Keratinocyte (primary cell): ENCODE data around the gene SF3A2. TPM values are rescaled to one million over a fixed set of nuclear protein-coding genes. Genes with fewer than 3 reads are reported as not detected.

ENCODE experiments used
- DNase-seq: peaks from one replicate; pipeline ENCODE4 v3.0.0-alpha.2; 2011; ENCODE audit warnings: low read depth, missing footprints, low spot score
- FAIRE-seq: peaks from 2 replicates; lab custom pipeline; 2011; peaks lifted over from hg19 to GRCh38; lab: Jason Lieb, UNC
- H2AFZ ChIP-seq: 2 replicates; pipeline ENCODE4 v1.6.0; 2012; ENCODE audit warnings: low read length, control low read depth, inconsistent platforms; ENCODE audit not compliant: control insufficient read depth
- H3K27ac ChIP-seq: 2 replicates; pipeline ENCODE4 v1.5.1; 2011; ENCODE audit warnings: low read length; ENCODE audit not compliant: control insufficient read depth, insufficient read depth
- H3K27me3 ChIP-seq: 3 replicates; pipeline ENCODE4 v1.6.0; 2011; ENCODE audit warnings: low read length; ENCODE audit not compliant: control insufficient read depth, insufficient read depth; ENCODE audit errors: extremely low read depth
- H3K36me3 ChIP-seq, 2 experiments: 2 replicates in 1 of 2; 3 replicates in 1 of 2; pipeline ENCODE4 v1.5.1; 2011; ENCODE audit warnings: low read length in 2 of 2, mild to moderate bottlenecking in 1 of 2; ENCODE audit not compliant: control insufficient read depth in 2 of 2, insufficient read depth in 2 of 2; ENCODE audit errors: extremely low read depth in 1 of 2
- H3K4me1 ChIP-seq: 3 replicates; pipeline ENCODE4 v1.5.1; 2011; ENCODE audit warnings: low read length; ENCODE audit not compliant: control insufficient read depth, insufficient read depth; ENCODE audit errors: extremely low read depth
- H3K4me2 ChIP-seq: 3 replicates; pipeline ENCODE4 v1.6.0; 2011; ENCODE audit warnings: low read depth, low read length; ENCODE audit not compliant: control insufficient read depth, insufficient read depth; ENCODE audit errors: extremely low read depth
- H3K4me3 ChIP-seq, 3 experiments: fragments of 200-600 bp in 1 of 3; sonication (generic) in 1 of 3; 2 replicates in 2 of 3; 3 replicates in 1 of 3; pipeline ENCODE4 v1.5.1; 2011 to 2016; ENCODE audit warnings: low read length in 3 of 3, mild to moderate bottlenecking in 3 of 3, control low read depth in 2 of 3, inconsistent platforms in 1 of 3, low read depth in 1 of 3, mixed read lengths in 1 of 3, mixed run types in 1 of 3, moderate library complexity in 1 of 3; ENCODE audit not compliant: control insufficient read depth in 2 of 3, insufficient read depth in 2 of 3; ENCODE audit errors: extremely low read depth in 1 of 3
- H3K79me2 ChIP-seq: 2 replicates; pipeline ENCODE4 v1.6.0; 2012; ENCODE audit warnings: low read length; ENCODE audit not compliant: control insufficient read depth, insufficient read depth
- H3K9ac ChIP-seq: 3 replicates; pipeline ENCODE4 v1.6.0; 2011; ENCODE audit warnings: low read length; ENCODE audit not compliant: control insufficient read depth, insufficient read depth; ENCODE audit errors: extremely low read depth
- H3K9me1 ChIP-seq: 3 replicates; pipeline ENCODE4 v1.6.0; 2011; ENCODE audit warnings: low read length; ENCODE audit not compliant: control insufficient read depth, insufficient read depth; ENCODE audit errors: extremely low read depth
- H3K9me3 ChIP-seq: 2 replicates; pipeline ENCODE4 v1.5.1; 2012; ENCODE audit warnings: low read depth, low read length; ENCODE audit not compliant: control insufficient read depth
- H4K20me1 ChIP-seq: 3 replicates; pipeline ENCODE4 v1.6.0; 2011; ENCODE audit warnings: low read length; ENCODE audit not compliant: control insufficient read depth, insufficient read depth; ENCODE audit errors: extremely low read depth
- CTCF ChIP-seq, 3 experiments: IDR thresholded peaks in 1 of 3; conservative IDR thresholded peaks in 1 of 3; optimal IDR thresholded peaks in 1 of 3; 2 replicates in 2 of 3; 3 replicates in 1 of 3; pipeline versions ENCODE3 to v1.5.1; 2011; ENCODE audit warnings: low read length in 3 of 3, mild to moderate bottlenecking in 3 of 3, moderate library complexity in 2 of 3, control low read depth in 1 of 3, inconsistent platforms in 1 of 3; ENCODE audit not compliant: insufficient read depth in 2 of 3; ENCODE audit errors: extremely low read depth in 1 of 3
- EZH2 ChIP-seq: IDR thresholded peaks from one replicate; pipeline ENCODE4 v1.6.1; 2012; ENCODE audit warnings: inconsistent platforms, mild to moderate bottlenecking, low read length, moderate library complexity
- dilution Hi-C: fragments of 300-500 bp; cut with MboI; formaldehyde crosslinking; loops from one replicate; pipeline ENCODE4 v1.7.0; 2020; ENCODE audit warnings: low sequenced_read_pairs; ENCODE audit not compliant: extremely low pct_ligation_motif_present
- polyA plus RNA-seq, 5 experiments: library from polyadenylated mRNA; depleted of rRNA in 3 of 5; stranded (reverse) in 3 of 5; stranded (forward) in 1 of 5; unstranded in 1 of 5; fragments of >200 nt; gene quantifications; 1 replicate in 1 of 5; 2 replicates in 3 of 5; 3 replicates in 1 of 5; pipeline versions ENCODE4 v1.2.1 to v1.2.3, GENCODE V29; 2011 to 2012; ENCODE audit warnings: missing spikeins in 2 of 5, low read depth in 1 of 5, low replicate concordance in 1 of 5

Gene SF3A2
- polyA plus RNA-seq, 1 donor (not counting 4 experiments of a cell fraction or from before 2014, with no cell fraction given): 4.7 TPM

DNA sequence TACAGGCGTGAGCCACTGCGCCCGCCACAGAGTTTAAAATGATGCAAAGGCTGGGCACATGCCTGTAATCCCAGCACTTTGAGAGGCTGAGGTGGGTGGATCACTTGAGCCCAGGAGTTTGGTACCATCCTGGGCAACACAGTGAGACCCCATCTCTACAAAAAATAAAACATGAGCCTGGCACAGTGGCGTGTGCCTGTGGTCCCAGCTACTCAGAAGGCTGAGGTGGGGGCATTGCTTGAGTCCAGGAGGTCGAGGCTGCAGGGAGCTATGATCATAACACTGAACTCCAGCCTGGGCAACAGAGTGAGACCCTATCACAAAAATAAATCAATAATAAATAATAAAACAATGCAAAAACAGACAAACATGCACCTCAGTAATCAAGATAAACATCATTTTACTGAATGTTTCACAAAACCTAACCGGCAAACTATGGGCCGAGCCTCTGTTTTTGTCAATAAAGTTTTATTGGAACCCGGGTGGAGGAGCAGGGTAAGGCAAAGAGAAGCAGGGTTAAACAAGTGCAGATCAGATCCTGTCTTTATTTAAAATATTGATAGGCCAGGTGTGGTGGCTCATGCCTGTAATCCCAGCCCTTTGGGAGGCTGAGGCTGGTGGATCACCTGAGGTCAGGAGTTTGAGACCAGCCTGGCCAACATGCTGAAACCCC is 47.3 kb downstream of the SF3A2 start:
- H4K20me1 ChIP-seq: no peaks in the 10 kb centered on the region
- H3K9me1 ChIP-seq: no peaks in the 10 kb centered on the region
- H3K9ac ChIP-seq: no peak overlapping the region
- H3K27ac ChIP-seq: no peak overlapping the region
- H2AFZ ChIP-seq: no peak overlapping the region
- dilution Hi-C loops: no loop called here
- H3K4me1 ChIP-seq: no peaks in the 10 kb centered on the region
- no peak overlapping the region for H3K4me2 ChIP-seq
- TF ChIP-seq CTCF (optimal IDR thresholded peaks at IDR 0.05 in 1 of 3, IDR thresholded peaks at IDR 0.05 in 1 of 3, conservative IDR thresholded peaks at IDR 0.05 in 1 of 3; ENCODE audit: extremely low read depth in 1 of 3, insufficient read depth in 2 of 3, low read length in 3 of 3): no peak
- no peak for TF ChIP-seq EZH2
- no peaks in the 10 kb centered on the region for H3K9me3 ChIP-seq
- no peak for FAIRE-seq
- H3K27me3 ChIP-seq: peaks cover 14% of the 10 kb centered on the region
- no peaks in the 10 kb centered on the region for H3K79me2 ChIP-seq
- no peak for DNase-seq
- H3K4me3 ChIP-seq: no peak overlapping the region
- no peaks in the 10 kb centered on the region for H3K36me3 ChIP-seq

GRCh38 chr19:2286402-2287140 is 49.9 kb downstream of the SF3A2 start:
- FAIRE-seq: no peak
- no peak for DNase-seq
- H4K20me1 ChIP-seq: no peaks in the 10 kb centered on the region
- TF ChIP-seq CTCF (optimal IDR thresholded peaks at IDR 0.05 in 1 of 3, IDR thresholded peaks at IDR 0.05 in 1 of 3, conservative IDR thresholded peaks at IDR 0.05 in 1 of 3; ENCODE audit: extremely low read depth in 1 of 3, insufficient read depth in 2 of 3, low read length in 3 of 3): no peak
- no peak for TF ChIP-seq EZH2
- peaks cover 40% of the 10 kb centered on the region for H3K27me3 ChIP-seq
- H3K79me2 ChIP-seq: no peaks in the 10 kb centered on the region
- H3K4me3 ChIP-seq: no peak overlapping the region
- H3K4me2 ChIP-seq: no peak overlapping the region
- H3K36me3 ChIP-seq: no peaks in the 10 kb centered on the region
- H3K9me1 ChIP-seq: no peaks in the 10 kb centered on the region
- H3K27ac ChIP-seq: no peak overlapping the region
- no peaks in the 10 kb centered on the region for H3K4me1 ChIP-seq
- no peaks in the 10 kb centered on the region for H3K9me3 ChIP-seq
- dilution Hi-C loops: no loop called here
- no peak overlapping the region for H2AFZ ChIP-seq
- H3K9ac ChIP-seq: no peak overlapping the region
